ENCODE results near the gene SAMD4A.

- TF ChIP-seq YY1 (IDR thresholded peaks at IDR 0.05; ENCODE audit: insufficient read depth, insufficient read length) (no peak), ZNF274 (IDR thresholded peaks at IDR 0.05; ENCODE audit: low read depth, low read length) (no peak), SUZ12 (IDR thresholded peaks at IDR 0.05; ENCODE audit: extremely low read depth, insufficient read depth, insufficient read length) (no peak)
Observed at GRCh38 chr14:54567224-54567638, 303 bp downstream of the SAMD4A start.
